Caco-2 (cell line): ENCODE measurements around the gene OGFOD1. TPM values are rescaled to one million over a fixed set of nuclear protein-coding genes. Genes with fewer than 3 reads are reported as not detected.

Source experiments
- BruUV-seq: library from RNA; stranded (reverse); fragments of 400-500 nt; replicated peaks from 2 replicates; lab custom pipeline; 2021; lab: Mats Ljungman, UMichigan
- CTCF ChIA-PET: fragments of 300-600 bp; sonication (Branson Sonifier 250); formaldehyde crosslinking; loops from one replicate; lab custom pipeline; 2022; ENCODE audit warnings: antibody characterized with exemption; lab: Charles Lee
- POLR2A ChIA-PET: fragments of 300-600 bp; sonication (Branson Sonifier 250); formaldehyde crosslinking; loops from one replicate; lab custom pipeline; 2022; ENCODE audit warnings: antibody characterized with exemption; lab: Charles Lee
- DNase-seq, 2 experiments: peaks; one replicate each; pipeline versions ENCODE4 v3.0.0 to v3.0.0-alpha.2; 2020 to 2022
- H3K27me3 ChIP-seq: replicated peaks from 2 replicates; pipeline ENCODE4 v1.6.0; 2011; ENCODE audit warnings: low read length; ENCODE audit not compliant: control insufficient read depth, insufficient read depth
- H3K36me3 ChIP-seq: 2 replicates; pipeline ENCODE4 v1.5.1; 2011; ENCODE audit warnings: low read length; ENCODE audit not compliant: control insufficient read depth, insufficient read depth
- H3K4me1 ChIP-seq: fragments of 250-450 bp; sonication (Bioruptor Pico); 2 replicates; pipeline ENCODE4 v1.5.1; 2020; ENCODE audit warnings: mild to moderate bottlenecking
- H3K4me3 ChIP-seq: 2 replicates; pipeline ENCODE4 v1.5.1; 2011; ENCODE audit warnings: low read depth, mild to moderate bottlenecking, control low read depth, low read length
- H3K9me3 ChIP-seq: fragments of 250-450 bp; sonication (Bioruptor Pico); 2 replicates; pipeline ENCODE4 v1.5.1; 2020; ENCODE audit warnings: mild to moderate bottlenecking, moderate library complexity
- H3K27ac Mint-ChIP-seq: one replicate; pipeline ENCODE4 v1.8.0; 2022; ENCODE audit warnings: mixed read lengths; ENCODE audit not compliant: unreplicated experiment
- H3K27me3 Mint-ChIP-seq: one replicate; pipeline ENCODE4 v1.8.0; 2022; ENCODE audit warnings: mixed read lengths; ENCODE audit not compliant: insufficient read depth, unreplicated experiment
- H3K36me3 Mint-ChIP-seq: one replicate; pipeline ENCODE4 v1.8.0; 2022; ENCODE audit warnings: mild to moderate bottlenecking, mixed read lengths; ENCODE audit not compliant: insufficient read depth, unreplicated experiment
- H3K4me1 Mint-ChIP-seq: one replicate; pipeline ENCODE4 v1.8.0; 2022; ENCODE audit warnings: low read depth, mixed read lengths; ENCODE audit not compliant: unreplicated experiment
- H3K4me3 Mint-ChIP-seq: one replicate; pipeline ENCODE4 v1.8.0; 2022; ENCODE audit warnings: mild to moderate bottlenecking, moderate library complexity, mixed read lengths; ENCODE audit not compliant: unreplicated experiment
- H3K9me3 Mint-ChIP-seq: one replicate; pipeline ENCODE4 v1.8.0; 2022; ENCODE audit warnings: mixed read lengths; ENCODE audit not compliant: unreplicated experiment
- intact Hi-C: fragments of 100-400 bp; cut with micrococcal nuclease; formaldehyde crosslinking; loops from one replicate; pipeline ENCODE4 v1.10.0; 2022; ENCODE audit not compliant: unreplicated experiment
- total RNA-seq: library from RNA; stranded (reverse); gene quantifications from 2 replicates; pipeline ENCODE4 v1.2.3, GENCODE V29; 2022
- TF ChIP-seq, protein P1 (sequence below), 2 experiments: fragments of 200-600 bp in 1 of 2; IDR thresholded peaks; 1 replicate in 1 of 2; 2 replicates in 1 of 2; pipeline versions ENCODE4 v1.5.1 to v1.8.0; 2011 to 2022; ENCODE audit warnings: antibody characterized with exemption in 1 of 2, control low read depth in 1 of 2, inconsistent platforms in 1 of 2, low read depth in 1 of 2, low read length in 1 of 2, mild to moderate bottlenecking in 1 of 2, moderate library complexity in 1 of 2; ENCODE audit not compliant: insufficient read depth in 1 of 2, severe bottlenecking in 1 of 2, unreplicated experiment in 1 of 2

OGFOD1 gene
- total RNA-seq, 1 experiment from 2014 or later = 79.0 TPM

DNA sequence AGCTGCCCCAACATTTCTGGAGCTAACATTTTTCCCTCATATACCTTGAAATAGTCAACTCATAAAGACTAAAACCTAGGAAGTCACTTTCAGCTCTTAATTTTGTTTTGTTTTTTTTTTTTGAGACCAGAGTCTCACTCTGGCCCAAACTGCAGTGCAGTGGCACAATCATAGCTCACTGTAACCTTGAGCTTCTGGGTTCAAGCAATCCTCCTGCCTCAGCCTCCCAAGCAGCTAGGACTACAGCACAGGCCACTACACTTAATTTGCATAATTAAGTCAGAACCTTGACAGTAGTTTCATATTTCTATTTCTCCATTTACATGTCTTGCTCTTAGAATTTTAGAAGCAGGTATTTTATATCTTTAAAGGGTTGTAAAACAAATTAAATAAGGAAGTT is 30.7 kb upstream of the OGFOD1 start:
- peak overlapping the region; percentile 21 for H3K27ac Mint-ChIP-seq
- peaks cover 33% of the 10 kb centered on the region for H3K4me1 Mint-ChIP-seq
- POLR2A ChIA-PET = interaction anchor here (0.7 kb wide), 1 partner anchor 53 kb away, joined by 6 read pairs; no protein-coding TSS in a partner anchor
- no peaks in the 10 kb centered on the region for H3K27me3 Mint-ChIP-seq
- H3K9me3 Mint-ChIP-seq = no peaks in the 10 kb centered on the region
- H3K9me3 ChIP-seq = no peaks in the 10 kb centered on the region
- H3K4me1 ChIP-seq = peaks cover 12% of the 10 kb centered on the region
- TF ChIP-seq, protein P1, sequence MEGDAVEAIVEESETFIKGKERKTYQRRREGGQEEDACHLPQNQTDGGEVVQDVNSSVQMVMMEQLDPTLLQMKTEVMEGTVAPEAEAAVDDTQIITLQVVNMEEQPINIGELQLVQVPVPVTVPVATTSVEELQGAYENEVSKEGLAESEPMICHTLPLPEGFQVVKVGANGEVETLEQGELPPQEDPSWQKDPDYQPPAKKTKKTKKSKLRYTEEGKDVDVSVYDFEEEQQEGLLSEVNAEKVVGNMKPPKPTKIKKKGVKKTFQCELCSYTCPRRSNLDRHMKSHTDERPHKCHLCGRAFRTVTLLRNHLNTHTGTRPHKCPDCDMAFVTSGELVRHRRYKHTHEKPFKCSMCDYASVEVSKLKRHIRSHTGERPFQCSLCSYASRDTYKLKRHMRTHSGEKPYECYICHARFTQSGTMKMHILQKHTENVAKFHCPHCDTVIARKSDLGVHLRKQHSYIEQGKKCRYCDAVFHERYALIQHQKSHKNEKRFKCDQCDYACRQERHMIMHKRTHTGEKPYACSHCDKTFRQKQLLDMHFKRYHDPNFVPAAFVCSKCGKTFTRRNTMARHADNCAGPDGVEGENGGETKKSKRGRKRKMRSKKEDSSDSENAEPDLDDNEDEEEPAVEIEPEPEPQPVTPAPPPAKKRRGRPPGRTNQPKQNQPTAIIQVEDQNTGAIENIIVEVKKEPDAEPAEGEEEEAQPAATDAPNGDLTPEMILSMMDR (IDR thresholded peaks at IDR 0.05; ENCODE audit: insufficient read depth in 1 of 2, low read depth in 1 of 2, low read length in 1 of 2, severe bottlenecking in 1 of 2, unreplicated experiment in 1 of 2) = no peak
- H3K36me3 Mint-ChIP-seq = peaks cover 14% of the 10 kb centered on the region
- no peak overlapping the region for H3K4me3 Mint-ChIP-seq
- no peak for DNase-seq
- H3K27me3 ChIP-seq = no peaks in the 10 kb centered on the region
- H3K4me3 ChIP-seq = no peak overlapping the region
- intact Hi-C loops = no loop called here
- no peaks in the 10 kb centered on the region for H3K36me3 ChIP-seq
- CTCF ChIA-PET = no interaction called here
- no TSS peak for BruUV-seq

DNA sequence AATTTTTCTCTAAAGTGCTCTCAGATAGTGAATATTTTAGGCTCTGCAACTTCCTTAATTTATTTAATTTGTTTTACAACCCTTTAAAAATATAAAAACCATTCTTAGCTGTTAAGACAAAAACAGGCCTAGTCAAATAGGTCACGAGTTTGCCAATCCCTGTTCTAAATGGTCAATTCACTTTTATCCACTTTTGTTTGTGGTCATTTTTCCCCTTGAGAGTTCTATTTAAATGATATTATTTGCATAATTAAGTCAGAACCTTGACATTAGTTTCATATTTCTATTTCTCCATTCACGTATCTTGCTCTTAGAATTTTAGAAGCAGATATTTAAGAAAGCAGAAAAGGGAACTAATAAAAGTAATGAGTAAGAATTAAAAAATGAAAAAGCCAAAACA is 30.0 kb upstream of the OGFOD1 start:
- Histone ChIP-seq H3K4me3 (no peak overlapping the region), H3K4me1 (peaks cover 19% of the 10 kb centered on the region), H3K36me3 (no peaks in the 10 kb centered on the region), H3K27me3 (no peaks in the 10 kb centered on the region), H3K9me3 (no peaks in the 10 kb centered on the region)
- CTCF ChIA-PET = no interaction called here
- TF ChIP-seq, protein P1 (IDR thresholded peaks at IDR 0.05; ENCODE audit: insufficient read depth in 1 of 2, low read depth in 1 of 2, low read length in 1 of 2, severe bottlenecking in 1 of 2, unreplicated experiment in 1 of 2) = no peak
- DNase-seq = no peak
- Mint-ChIP-seq H3K4me3 (no peak overlapping the region), H3K36me3 (peaks cover 14% of the 10 kb centered on the region), H3K9me3 (no peaks in the 10 kb centered on the region), H3K27ac (no peak overlapping the region), H3K27me3 (no peaks in the 10 kb centered on the region), H3K4me1 (peaks cover 33% of the 10 kb centered on the region)
- intact Hi-C loops = no loop called here
- BruUV-seq = no TSS peak
- POLR2A ChIA-PET = no interaction called here

DNA sequence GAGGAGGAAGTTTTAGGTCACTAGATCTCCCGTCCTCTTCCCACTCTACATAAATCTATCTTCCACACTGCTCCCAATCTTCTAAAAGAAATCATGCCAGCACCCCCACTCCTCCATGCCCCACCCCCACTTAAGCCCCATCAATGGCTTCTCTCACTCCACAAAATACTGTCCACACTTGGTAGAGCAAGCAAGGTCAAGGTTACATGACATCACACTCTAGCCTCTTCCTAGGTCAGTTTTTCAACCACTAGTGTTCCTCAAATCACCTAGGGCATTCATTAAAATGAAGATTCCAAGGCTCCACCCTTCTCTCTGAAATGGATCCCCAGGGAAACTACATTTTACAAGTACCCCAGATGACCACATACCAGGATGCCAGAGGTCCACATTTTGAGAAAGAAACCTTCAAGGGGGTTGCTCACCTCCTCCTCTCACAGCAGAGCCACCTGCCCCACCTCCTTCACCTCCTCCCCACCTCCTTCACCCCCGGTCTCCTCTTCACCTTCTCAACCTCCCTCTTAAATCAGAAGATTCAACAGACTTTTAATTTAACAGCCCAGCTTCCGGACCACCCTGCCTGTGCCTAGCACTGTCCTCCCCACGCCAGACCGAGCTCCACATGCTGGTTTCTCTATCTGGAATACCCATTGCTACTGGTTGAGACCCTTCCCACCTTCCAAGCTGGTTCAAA is 29.2 kb upstream of the OGFOD1 start:
- no peaks in the 10 kb centered on the region for H3K9me3 ChIP-seq
- no peaks in the 10 kb centered on the region for H3K27me3 Mint-ChIP-seq
- ChIA-PET POLR2A (no interaction called here), CTCF (no interaction called here)
- peak overlapping the region; percentile 6 for H3K27ac Mint-ChIP-seq
- DNase-seq = no peak
- BruUV-seq = no TSS peak
- H3K36me3 Mint-ChIP-seq = peaks cover 14% of the 10 kb centered on the region
- H3K4me1 Mint-ChIP-seq = peaks cover 33% of the 10 kb centered on the region
- intact Hi-C loops = no loop called here
- no peak overlapping the region for H3K4me3 ChIP-seq
- no peaks in the 10 kb centered on the region for H3K9me3 Mint-ChIP-seq
- no peaks in the 10 kb centered on the region for H3K36me3 ChIP-seq
- peaks cover 25% of the 10 kb centered on the region for H3K4me1 ChIP-seq
- TF ChIP-seq, protein P1 (IDR thresholded peaks at IDR 0.05; ENCODE audit: insufficient read depth in 1 of 2, low read depth in 1 of 2, low read length in 1 of 2, severe bottlenecking in 1 of 2, unreplicated experiment in 1 of 2) = no peak
- H3K27me3 ChIP-seq = no peaks in the 10 kb centered on the region
- H3K4me3 Mint-ChIP-seq = no peak overlapping the region
